SK-N-SH (cell line): ENCODE measurements around the gene DOP1B. TPM values are rescaled to one million over a fixed set of nuclear protein-coding genes. Genes with fewer than 3 reads are reported as not detected.

Experiments used
- CTCF ChIA-PET: fragments of 300-600, 350-600 bp; formaldehyde crosslinking; extraction: SDS; loops from one replicate; lab custom pipeline; 2021; lab: Yijun Ruan, JAX
- POLR2A ChIA-PET: fragments of 350-600 bp; sonication (Branson Sonifier 250); formaldehyde crosslinking; extraction: SDS; loops from one replicate; lab custom pipeline; 2020; ENCODE audit warnings: antibody characterized with exemption, inconsistent platforms; lab: Yijun Ruan, JAX
- DNase-seq: peaks from one replicate; pipeline ENCODE4 v3.0.0; 2012
- H2AFZ ChIP-seq: fragments of 200-600 bp; sonication (generic); 2 replicates; pipeline ENCODE4 v1.8.1; 2016; ENCODE audit warnings: antibody characterized with exemption, mild to moderate bottlenecking, low read depth
- H3F3A ChIP-seq: fragments of 200-600 bp; sonication (generic); replicated peaks from 2 replicates; pipeline ENCODE3; 2016; ENCODE audit warnings: antibody characterized with exemption, mild to moderate bottlenecking; ENCODE audit not compliant: insufficient read depth
- H3K27ac ChIP-seq, 2 experiments: fragments of 200-500 bp in 1 of 2; fragments of 200-600 bp in 1 of 2; sonication (Bioruptor generic) in 1 of 2; sonication (generic), shearing (Covaris generic) in 1 of 2; 2 replicates each; pipeline versions ENCODE4 v1.5.1 to v1.6.1; 2014 to 2016; ENCODE audit warnings: low read depth in 2 of 2, inconsistent platforms in 1 of 2, low read length in 1 of 2, mild to moderate bottlenecking in 1 of 2, mixed read lengths in 1 of 2
- H3K27me3 ChIP-seq: fragments of 200-600 bp; sonication (generic), shearing (Covaris generic); 2 replicates; pipeline ENCODE4 v1.6.1; 2016; ENCODE audit warnings: mixed run types; ENCODE audit not compliant: insufficient read depth
- H3K36me3 ChIP-seq, 2 experiments: fragments of 200-500 bp in 1 of 2; fragments of 200-600 bp in 1 of 2; sonication (Bioruptor generic) in 1 of 2; sonication (generic) in 1 of 2; replicated peaks in 1 of 2; 2 replicates each; pipeline versions ENCODE3 to v1.5.1; 2014 to 2016; ENCODE audit warnings: low read length in 1 of 2, mild to moderate bottlenecking in 1 of 2; ENCODE audit not compliant: insufficient read depth in 2 of 2, control insufficient read depth in 1 of 2
- H3K4me1 ChIP-seq, 2 experiments: fragments of 200-500 bp in 1 of 2; fragments of 200-600 bp in 1 of 2; sonication (Bioruptor generic) in 1 of 2; sonication (generic), shearing (Covaris generic) in 1 of 2; 2 replicates each; pipeline versions ENCODE4 v1.5.1 to v1.6.1; 2014 to 2016; ENCODE audit warnings: low read depth in 1 of 2, low read length in 1 of 2, mixed run types in 1 of 2; ENCODE audit not compliant: insufficient read depth in 2 of 2, control insufficient read depth in 1 of 2
- H3K4me2 ChIP-seq: fragments of 200-600 bp; sonication (generic), shearing (Covaris generic); 2 replicates; pipeline ENCODE4 v1.6.1; 2017; ENCODE audit warnings: mixed run types
- H3K4me3 ChIP-seq, 2 experiments: fragments of 200-500 bp in 1 of 2; fragments of 200-600 bp in 1 of 2; sonication (Bioruptor generic) in 1 of 2; sonication (generic), shearing (Covaris generic) in 1 of 2; 2 replicates each; pipeline versions ENCODE4 v1.5.1 to v1.8.1; 2014 to 2016; ENCODE audit warnings: low read depth in 2 of 2, inconsistent platforms in 1 of 2, low read length in 1 of 2, mild to moderate bottlenecking in 1 of 2, mixed read lengths in 1 of 2, moderate library complexity in 1 of 2
- H3K79me2 ChIP-seq: fragments of 200-600 bp; sonication (generic); 2 replicates; pipeline ENCODE4 v1.8.1; 2017; ENCODE audit warnings: mild to moderate bottlenecking; ENCODE audit not compliant: insufficient read depth
- H3K9ac ChIP-seq: fragments of 200-600 bp; sonication (generic); 2 replicates; pipeline ENCODE4 v1.6.1; 2017; ENCODE audit warnings: mixed run types
- H3K9me2 ChIP-seq: fragments of 200-600 bp; sonication (generic); 2 replicates; pipeline ENCODE4 v1.6.1; 2017; ENCODE audit warnings: mixed run types
- H3K9me3 ChIP-seq: fragments of 200-600 bp; sonication (generic); 2 replicates; pipeline ENCODE4 v1.6.1; 2017; ENCODE audit warnings: mixed run types, mild to moderate bottlenecking, moderate library complexity
- H4K20me1 ChIP-seq: fragments of 200-600 bp; sonication (generic); 2 replicates; pipeline ENCODE4 v1.6.1; 2017; ENCODE audit warnings: mild to moderate bottlenecking, mixed run types; ENCODE audit not compliant: insufficient read depth
- CHD2 ChIP-seq: fragments of 150-350 bp; IDR thresholded peaks from 2 replicates; pipeline ENCODE4 v1.6.1; 2018; ENCODE audit warnings: low read length; ENCODE audit not compliant: partially characterized antibody
- ELF1 ChIP-seq: IDR thresholded peaks from 2 replicates; pipeline ENCODE4 v1.4.0; 2012
- FOSL2 ChIP-seq: IDR thresholded peaks from 2 replicates; pipeline ENCODE4 v1.4.0; 2012; ENCODE audit warnings: low read depth, mild to moderate bottlenecking, moderate library complexity, borderline replicate concordance
- FOXM1 ChIP-seq: IDR thresholded peaks from 2 replicates; pipeline ENCODE4 v1.4.0; 2012; ENCODE audit warnings: low read depth, mild to moderate bottlenecking
- IRF3 ChIP-seq: fragments of 150-350 bp; IDR thresholded peaks from 2 replicates; pipeline ENCODE4 v1.6.1; 2016; ENCODE audit warnings: mild to moderate bottlenecking, low read depth, low read length
- JUND ChIP-seq: IDR thresholded peaks from 2 replicates; pipeline ENCODE4 v1.4.0; 2012
- MXI1 ChIP-seq: IDR thresholded peaks from 2 replicates; pipeline ENCODE4 v1.6.1; 2012; ENCODE audit warnings: mild to moderate bottlenecking, low read depth, low read length, improper control_type of control experiment
- NFIC ChIP-seq: IDR thresholded peaks from 2 replicates; pipeline ENCODE4 v1.4.0; 2012; ENCODE audit warnings: borderline replicate concordance
- NRF1 ChIP-seq: IDR thresholded peaks from 2 replicates; pipeline ENCODE4 v1.6.1; 2012; ENCODE audit warnings: low read depth, mild to moderate bottlenecking, low read length
- PBX3 ChIP-seq: IDR thresholded peaks from 2 replicates; pipeline ENCODE4; 2012
- RAD21 ChIP-seq: IDR thresholded peaks from 2 replicates; pipeline ENCODE4 v1.6.1; 2012; ENCODE audit warnings: mild to moderate bottlenecking, low read length
- REST ChIP-seq: IDR thresholded peaks from 2 replicates; pipeline ENCODE4 v1.6.1; 2012; ENCODE audit warnings: mild to moderate bottlenecking, low read depth, low read length, moderate library complexity
- RFX5 ChIP-seq: IDR thresholded peaks from 2 replicates; pipeline ENCODE4 v1.6.1; 2012; ENCODE audit warnings: mild to moderate bottlenecking, improper control_type of control experiment, low read length
- RXRA ChIP-seq: IDR thresholded peaks from 2 replicates; pipeline ENCODE4 v1.4.0; 2012; ENCODE audit warnings: low read depth, mild to moderate bottlenecking, borderline replicate concordance
- SIN3A ChIP-seq: IDR thresholded peaks from 2 replicates; pipeline ENCODE4 v1.6.1; 2012; ENCODE audit warnings: low read depth, mild to moderate bottlenecking, low read length, moderate library complexity, borderline replicate concordance
- SMC3 ChIP-seq: IDR thresholded peaks from 2 replicates; pipeline ENCODE4 v1.6.1; 2012; ENCODE audit warnings: low read depth, low read length, improper control_type of control experiment
- TCF12 ChIP-seq: IDR thresholded peaks from 2 replicates; pipeline ENCODE4 v1.4.0; 2012
- TEAD4 ChIP-seq: IDR thresholded peaks from 2 replicates; pipeline ENCODE4 v1.4.0; 2012; ENCODE audit warnings: mild to moderate bottlenecking, borderline replicate concordance; ENCODE audit not compliant: insufficient read depth
- USF1 ChIP-seq: IDR thresholded peaks from 2 replicates; pipeline ENCODE4 v1.4.0; 2012; ENCODE audit warnings: low read depth, borderline replicate concordance
- WGBS: methylation state at CpG from one replicate; pipeline ENCODE4 v1.1.6; 2017; ENCODE audit warnings: low lambda C conversion rate; 5-methylcytosine and 5-hydroxymethylcytosine counted together
- polyA plus RNA-seq, 3 experiments: library from polyadenylated mRNA; depleted of rRNA; stranded (reverse); fragments of >200 nt; gene quantifications; 2 replicates each; pipeline ENCODE4 v1.2.3, GENCODE V29; 2012

The DOP1B gene
- polyA plus RNA-seq, 1 of the 3 experiments (the other 2 are of a cell fraction): 4.9 TPM

GRCh38 chr21:36159356-36159921 is 2.8 kb downstream of the DOP1B start:
- Histone ChIP-seq H3K4me2 (no peak overlapping the region), H3F3A (no peaks in the 10 kb centered on the region), H3K4me3 (no peak overlapping the region), H3K9me3 (no peaks in the 10 kb centered on the region), H3K9ac (no peak overlapping the region), H3K79me2 (peaks cover 44% of the 10 kb centered on the region), H2AFZ (no peak overlapping the region), H3K36me3 (no peaks in the 10 kb centered on the region), H3K27ac (no peak overlapping the region), H3K4me1 (peaks cover 0 to 14% of the 10 kb centered on the region in 2 experiments; a peak in 1 of 4 replicates), H3K9me2 (no peaks in the 10 kb centered on the region), H3K27me3 (no peaks in the 10 kb centered on the region), H4K20me1 (no peaks in the 10 kb centered on the region)
- ChIA-PET POLR2A (no interaction called here), CTCF (interaction anchor here (1.3 kb wide), 2 partner anchors 18 to 210 kb away, joined by 4 read pairs; no protein-coding TSS in a partner anchor)
- DNase-seq: no peak
- 89% methylated on average over 13 of the region's 13 CpGs for WGBS
- TF ChIP-seq PBX3 (no peak), MXI1 (no peak), NFIC (no peak), JUND (no peak), RFX5 (no peak), CHD2 (no peak), NRF1 (no peak), ELF1 (no peak), TEAD4 (no peak), RAD21 (no peak), TCF12 (no peak), SIN3A (no peak), FOXM1 (no peak), USF1 (no peak), REST (no peak), IRF3 (no peak), FOSL2 (no peak), SMC3 (no peak), RXRA (no peak)
